H1 (cell line): ENCODE data around the gene ITPKB. TPM values are rescaled to one million over a fixed set of nuclear protein-coding genes. Genes with fewer than 3 reads are reported as not detected.

Source experiments
- MAX ChIP-seq: IDR thresholded peaks from 2 replicates; pipeline ENCODE4 v1.6.1; 2012; ENCODE audit warnings: inconsistent platforms
- POLR2AphosphoS5 ChIP-seq: IDR thresholded peaks from 2 replicates; pipeline ENCODE4 v1.6.1; 2011; ENCODE audit warnings: low read depth, low read length
- SP1 ChIP-seq: IDR thresholded peaks from 2 replicates; pipeline ENCODE4 v1.6.1; 2011; ENCODE audit warnings: low read depth, low read length
- SRF ChIP-seq: IDR thresholded peaks from 2 replicates; pipeline ENCODE4 v1.6.1; 2011; ENCODE audit warnings: mild to moderate bottlenecking, low read depth, low read length, moderate library complexity
- TEAD4 ChIP-seq: IDR thresholded peaks from 2 replicates; pipeline ENCODE4 v1.6.1; 2012; ENCODE audit warnings: low read depth, low read length, inconsistent platforms, mixed read lengths
- polyA plus RNA-seq, 7 experiments: library from polyadenylated mRNA; depleted of rRNA in 3 of 7; stranded (reverse) in 5 of 7; unstranded in 2 of 7; fragments of >200 nt in 5 of 7; fragments of 200-250 nt in 2 of 7; gene quantifications; 1 replicate in 5 of 7; 2 replicates in 1 of 7; 4 replicates in 1 of 7; pipeline versions ENCODE4 v1.2.1 to v1.2.3, GENCODE V29; 2011 to 2013; ENCODE audit warnings: missing spikeins in 2 of 7, mixed read lengths in 2 of 7
- total RNA-seq: library from RNA; stranded (reverse); fragmentation: NEBNext Ultra II Directional; extraction: Animal tissue kit (Norgen Biotek cat#: 25700); gene quantifications from 2 replicates; pipeline ENCODE4 v1.2.1, GENCODE V29; 2021
- TF ChIP-seq, protein P1 (sequence below): IDR thresholded peaks from 2 replicates; pipeline ENCODE4 v1.6.1; 2012; ENCODE audit warnings: inconsistent platforms

ITPKB gene
- total and polyA plus RNA-seq, 2 of the 8 experiments (the other 6 are each of a cell fraction or from before 2014, with no cell fraction given), result 1.7 to 4.8 TPM

GRCh38 chr1:226632922-226633351, 106.1 kb downstream of the ITPKB start (continued):
- TF ChIP-seq, protein P1, sequence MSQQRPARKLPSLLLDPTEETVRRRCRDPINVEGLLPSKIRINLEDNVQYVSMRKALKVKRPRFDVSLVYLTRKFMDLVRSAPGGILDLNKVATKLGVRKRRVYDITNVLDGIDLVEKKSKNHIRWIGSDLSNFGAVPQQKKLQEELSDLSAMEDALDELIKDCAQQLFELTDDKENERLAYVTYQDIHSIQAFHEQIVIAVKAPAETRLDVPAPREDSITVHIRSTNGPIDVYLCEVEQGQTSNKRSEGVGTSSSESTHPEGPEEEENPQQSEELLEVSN, result no peak
- TF ChIP-seq SP1 (no peak), TEAD4 (no peak), MAX (no peak), POLR2AphosphoS5 (no peak), SRF (no peak)
